Sigmoid colon (tissue), 4 donors: ENCODE results near the gene KIF5A.
"Not testable (repeated sequence)": the region's sequence is repeated elsewhere in the genome, so short reads cannot be mapped to it uniquely, and the experiment has no call there.

ENCODE experiments used
- CTCF ChIP-seq, 4 experiments: fragments of 450-650 bp in 3 of 4; fragments of 200-600 bp in 1 of 4; IDR thresholded peaks; one replicate each; pipeline ENCODE4 v1.5.1; 2016 to 2019; ENCODE audit warnings: antibody characterized with exemption in 4 of 4, mild to moderate bottlenecking in 3 of 4, moderate library complexity in 2 of 4
- EP300 ChIP-seq, 4 donors: sonication (generic); formaldehyde crosslinking; IDR thresholded peaks; one replicate each; pipeline ENCODE4 v1.6.1; 2017; ENCODE audit warnings: antibody characterized with exemption in 4 of 4
- POLR2A ChIP-seq, 2 donors: fragments of 450-650 bp; IDR thresholded peaks; one replicate each; pipeline ENCODE4 v1.6.1; 2016; ENCODE audit warnings: antibody characterized with exemption in 2 of 2, mild to moderate bottlenecking in 2 of 2, moderate library complexity in 2 of 2

GRCh38 chr12:57506541-57506940, 43.3 kb upstream of the KIF5A start:
- not testable (repeated sequence) for TF ChIP-seq EP300, CTCF, POLR2A (IDR thresholded peaks at IDR 0.05)
